H1 (cell line): Measurements from ENCODE around the gene POLR2L. TPM values are rescaled to one million over a fixed set of nuclear protein-coding genes. Genes with fewer than 3 reads are reported as not detected.

Experiments
- CHD7 ChIP-seq: fragments of 300-600 bp; sonication (generic); IDR thresholded peaks from 2 replicates; pipeline ENCODE4 v1.7.1; 2012; ENCODE audit warnings: low read length, moderate library complexity, mild to moderate bottlenecking, inconsistent platforms; ENCODE audit not compliant: insufficient replicate concordance
- EGR1 ChIP-seq: IDR thresholded peaks from 2 replicates; pipeline ENCODE4 v1.6.1; 2011; ENCODE audit warnings: low read depth, low read length, borderline replicate concordance
- MAFK ChIP-seq: IDR thresholded peaks from 2 replicates; pipeline ENCODE4 v1.6.1; 2012; ENCODE audit warnings: low read depth, mild to moderate bottlenecking, improper control_type of control experiment, low read length
- RNF2 ChIP-seq: fragments of 200-900, 300-1000 bp; sonication (generic); IDR thresholded peaks from 2 replicates; pipeline ENCODE4 v1.7.1; 2016; ENCODE audit warnings: borderline replicate concordance, low read depth, mild to moderate bottlenecking, antibody characterized with exemption, low read length; ENCODE audit not compliant: poor library complexity, severe bottlenecking; ENCODE audit errors: missing control alignments
- polyA plus RNA-seq, 7 experiments: library from polyadenylated mRNA; depleted of rRNA in 3 of 7; stranded (reverse) in 5 of 7; unstranded in 2 of 7; fragments of >200 nt in 5 of 7; fragments of 200-250 nt in 2 of 7; gene quantifications; 1 replicate in 5 of 7; 2 replicates in 1 of 7; 4 replicates in 1 of 7; pipeline versions ENCODE4 v1.2.1 to v1.2.3, GENCODE V29; 2011 to 2013; ENCODE audit warnings: missing spikeins in 2 of 7, mixed read lengths in 2 of 7
- total RNA-seq: library from RNA; stranded (reverse); fragmentation: NEBNext Ultra II Directional; extraction: Animal tissue kit (Norgen Biotek cat#: 25700); gene quantifications from 2 replicates; pipeline ENCODE4 v1.2.1, GENCODE V29; 2021

The POLR2L gene
- total and polyA plus RNA-seq, 2 of the 8 experiments (the other 6 are each of a cell fraction or from before 2014, with no cell fraction given): 140 to 151 TPM

GRCh38 chr11:824942-825341, 17.4 kb downstream of the POLR2L start (continued):
- TF ChIP-seq CHD7: no peak
- TF ChIP-seq EGR1: no peak
- no peak for TF ChIP-seq RNF2
- no peak for TF ChIP-seq MAFK
- TF ChIP-seq, all 59 proteins: peak for 0
